ENCODE data around the gene OSBPL2. TPM values are rescaled to one million over a fixed set of nuclear protein-coding genes. Genes with fewer than 3 reads are reported as not detected.
A peak's percentile ranks its signal among the peaks of the same experiment; 100 is the strongest.

OSBPL2 gene
- total RNA-seq, 4 donors from 2014 or later: 48.4 to 65.1 (median 55.8) TPM

- Histone ChIP-seq H3K36me3 (peaks cover 11 to 95% (median 61%) of the 10 kb centered on the region in 3 donors), H3K4me3 (no peak overlapping the region), H3K27me3 (no peaks in the 10 kb centered on the region), H3K4me1 (peaks cover 13 to 54% (median 19%) of the 10 kb centered on the region in 3 donors), H3K9me3 (no peaks in the 10 kb centered on the region), H3K27ac (peak overlapping the region in 3 of 4 donors; percentile 9 to 55 (median 38))
- WGBS, 2 donors: 79% methylated on average over 5 of the region's 52 CpGs; no CpG with 5 or more reads in 1 of the 2 donors
- DNase-seq: no peak
- TF ChIP-seq, protein P1, sequence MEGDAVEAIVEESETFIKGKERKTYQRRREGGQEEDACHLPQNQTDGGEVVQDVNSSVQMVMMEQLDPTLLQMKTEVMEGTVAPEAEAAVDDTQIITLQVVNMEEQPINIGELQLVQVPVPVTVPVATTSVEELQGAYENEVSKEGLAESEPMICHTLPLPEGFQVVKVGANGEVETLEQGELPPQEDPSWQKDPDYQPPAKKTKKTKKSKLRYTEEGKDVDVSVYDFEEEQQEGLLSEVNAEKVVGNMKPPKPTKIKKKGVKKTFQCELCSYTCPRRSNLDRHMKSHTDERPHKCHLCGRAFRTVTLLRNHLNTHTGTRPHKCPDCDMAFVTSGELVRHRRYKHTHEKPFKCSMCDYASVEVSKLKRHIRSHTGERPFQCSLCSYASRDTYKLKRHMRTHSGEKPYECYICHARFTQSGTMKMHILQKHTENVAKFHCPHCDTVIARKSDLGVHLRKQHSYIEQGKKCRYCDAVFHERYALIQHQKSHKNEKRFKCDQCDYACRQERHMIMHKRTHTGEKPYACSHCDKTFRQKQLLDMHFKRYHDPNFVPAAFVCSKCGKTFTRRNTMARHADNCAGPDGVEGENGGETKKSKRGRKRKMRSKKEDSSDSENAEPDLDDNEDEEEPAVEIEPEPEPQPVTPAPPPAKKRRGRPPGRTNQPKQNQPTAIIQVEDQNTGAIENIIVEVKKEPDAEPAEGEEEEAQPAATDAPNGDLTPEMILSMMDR (IDR thresholded peaks at IDR 0.05): no peak
- TF ChIP-seq POLR2A (IDR thresholded peaks at IDR 0.05): no peak
- intact Hi-C loops (cut with DNase I): no loop called here
Measured at GRCh38 chr20:62323146-62323979, 85.0 kb downstream of the OSBPL2 start.

GRCh38 chr20:62323980-62324906 is 85.9 kb downstream of the OSBPL2 start:
- H3K27me3 ChIP-seq: no peaks in the 10 kb centered on the region
- peaks cover 19 to 95% (median 63%) of the 10 kb centered on the region in 3 donors for H3K36me3 ChIP-seq
- no peaks in the 10 kb centered on the region for H3K9me3 ChIP-seq
- TF ChIP-seq, protein P1 (IDR thresholded peaks at IDR 0.05): no peak
- TF ChIP-seq POLR2A (IDR thresholded peaks at IDR 0.05): no peak
- intact Hi-C loops (cut with DNase I): no loop called here
- H3K4me3 ChIP-seq: no peak overlapping the region
- WGBS, 2 donors: 66 to 80% methylated on average over 2 to 8 of the region's 25 CpGs
- H3K4me1 ChIP-seq: peaks cover 13 to 45% (median 14%) of the 10 kb centered on the region in 3 donors
- peak overlapping the region in 2 of 4 donors; percentile 38 to 55 for H3K27ac ChIP-seq
- DNase-seq: no peak

DNA sequence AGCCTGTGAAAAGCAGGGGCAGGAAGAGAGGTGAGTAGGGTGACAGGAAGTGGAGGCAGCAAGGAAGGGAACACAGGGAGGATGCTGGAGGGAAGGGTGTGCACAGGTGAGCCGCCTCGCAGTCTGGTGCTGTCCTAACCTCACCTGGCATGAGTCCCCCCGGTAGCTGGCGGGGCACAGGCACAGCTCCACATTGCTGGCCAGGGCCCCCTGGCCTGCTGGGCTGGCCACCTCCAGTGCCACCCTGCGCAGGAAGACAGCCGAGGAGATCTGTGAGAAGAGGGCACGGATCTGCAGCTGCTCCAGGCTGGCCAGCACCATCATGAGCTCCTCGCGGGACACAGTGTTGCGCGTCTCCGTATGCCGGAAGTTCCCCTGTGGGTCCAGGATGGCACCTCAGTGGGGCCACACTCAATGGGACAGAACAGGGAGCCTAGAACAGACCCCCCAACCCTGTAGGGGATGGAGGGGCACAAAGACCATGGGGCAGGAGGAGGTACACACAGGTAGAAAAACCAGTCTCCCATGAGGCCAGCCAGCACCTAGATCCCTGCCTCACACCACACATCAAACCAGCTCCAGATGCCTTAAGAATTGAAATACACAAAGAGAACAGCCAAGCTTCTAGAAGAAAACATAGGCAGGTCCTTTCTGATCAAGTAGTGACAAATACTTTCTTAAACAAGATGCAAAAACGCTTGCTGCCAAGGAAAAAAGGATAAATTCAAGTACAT is 87.0 kb downstream of the OSBPL2 start:
- no peaks in the 10 kb centered on the region for H3K9me3 ChIP-seq
- DNase-seq: no peak
- no peak overlapping the region for H3K27ac ChIP-seq
- H3K36me3 ChIP-seq: peaks cover 26 to 96% (median 67%) of the 10 kb centered on the region in 3 donors
- 72 to 93% methylated on average over 2 to 5 of the region's 14 CpGs for WGBS, 2 donors
- no peaks in the 10 kb centered on the region for H3K27me3 ChIP-seq
- no peak overlapping the region for H3K4me3 ChIP-seq
- intact Hi-C loops (cut with DNase I): no loop called here
- H3K4me1 ChIP-seq: peaks cover 9 to 34% (median 11%) of the 10 kb centered on the region in 3 donors
- TF ChIP-seq, protein P1 (IDR thresholded peaks at IDR 0.05): no peak
- no peak for TF ChIP-seq POLR2A (IDR thresholded peaks at IDR 0.05)

GRCh38 chr20:62326559-62326958 is 88.2 kb downstream of the OSBPL2 start:
- Histone ChIP-seq H3K4me1 (peaks cover 9 to 36% (median 11%) of the 10 kb centered on the region in 3 donors), H3K4me3 (no peak overlapping the region), H3K36me3 (peaks cover 31 to 100% (median 74%) of the 10 kb centered on the region in 3 donors), H3K27ac (no peak overlapping the region), H3K9me3 (no peaks in the 10 kb centered on the region), H3K27me3 (no peaks in the 10 kb centered on the region)
- intact Hi-C loops (cut with DNase I): no loop called here
- no peak for DNase-seq
- WGBS, 2 donors: no CpG with 5 or more reads among the region's 14 CpGs
- TF ChIP-seq, protein P1 (IDR thresholded peaks at IDR 0.05): no peak
- no peak for TF ChIP-seq POLR2A (IDR thresholded peaks at IDR 0.05)

Measured in esophagus squamous epithelium (tissue), 5 donors.